ENCODE results near the gene RAD18. TPM values are rescaled to one million over a fixed set of nuclear protein-coding genes. Genes with fewer than 3 reads are reported as not detected.

Gene RAD18
- polyA plus RNA-seq, 3 donors = 1.9 to 6.9 (median 5.1) TPM

DNA sequence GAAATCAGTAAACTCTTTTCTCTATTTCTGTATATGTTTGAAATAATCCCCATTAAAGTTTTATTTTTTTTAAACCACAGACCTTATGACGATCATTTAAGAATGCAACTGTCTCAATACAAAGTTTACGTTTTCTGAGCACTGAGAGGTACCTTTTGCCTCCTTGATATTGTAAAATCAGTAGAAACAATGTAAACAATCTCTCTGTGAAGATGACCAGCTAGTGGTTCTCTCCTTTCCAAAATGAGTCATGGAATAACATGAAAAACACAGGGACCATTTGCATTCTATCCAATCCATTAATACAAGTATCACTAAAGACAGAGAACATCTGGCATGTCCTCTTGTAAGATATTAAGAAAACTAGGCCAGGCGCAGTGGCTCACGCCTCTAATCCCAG, 48.8 kb downstream of the RAD18 start:
- Histone ChIP-seq H3K36me3 (replicated peaks in 1 of 2; ENCODE audit: control insufficient read depth in 1 of 2, insufficient read depth in 2 of 2, low read length in 2 of 2) (peaks cover 7 to 10% of the 10 kb centered on the region in 2 donors), H3K4me2 (replicated peaks; ENCODE audit: extremely low read depth, low read length, poor library complexity, severe bottlenecking) (no peak overlapping the region), H3K9ac (ENCODE audit: insufficient read depth, low read length, poor library complexity, severe bottlenecking) (no peak overlapping the region), H3K4me3 (replicated peaks in 1 of 3; ENCODE audit: low read depth in 2 of 3, low read length in 3 of 3) (no peak overlapping the region), H3K9me3 (replicated peaks in 1 of 2; ENCODE audit: control insufficient read depth in 1 of 2, insufficient read depth in 1 of 2, low read length in 2 of 2) (no peaks in the 10 kb centered on the region), H3K79me2 (ENCODE audit: insufficient read depth, low read length) (no peaks in the 10 kb centered on the region), H4K20me1 (ENCODE audit: insufficient read depth, low read length) (no peaks in the 10 kb centered on the region), H3K27me3 (ENCODE audit: control insufficient read depth in 2 of 2, insufficient read depth in 2 of 2, low read length in 2 of 2) (no peaks in the 10 kb centered on the region), H2AFZ (ENCODE audit: insufficient read depth, low read depth, low read length, poor library complexity, severe bottlenecking) (no peak overlapping the region), H3K4me1 (ENCODE audit: control insufficient read depth in 1 of 2, insufficient read depth in 2 of 2, low read length in 2 of 2) (no peaks in the 10 kb centered on the region), H3K27ac (ENCODE audit: low read depth in 1 of 2, low read length in 2 of 2) (no peak overlapping the region)
- intact Hi-C loops (cut with micrococcal nuclease) = no loop called here
- H3K4me1 Mint-ChIP-seq = no peaks in the 10 kb centered on the region
- no CpG with 5 or more reads among the region's 4 CpGs for WGBS (ENCODE audit: insufficient coverage)
- H3K27ac Mint-ChIP-seq = no peak overlapping the region
- H3K4me3 Mint-ChIP-seq = no peak overlapping the region
- no peak for DNase-seq
- H3K9me3 Mint-ChIP-seq = peaks cover 0 to 2% (median 0%) of the 10 kb centered on the region in 7 donors
- TF ChIP-seq CTCF (IDR thresholded peaks at IDR 0.05) = no peak
- H3K27me3 Mint-ChIP-seq (ENCODE audit: low read depth in 3 of 3) = no peaks in the 10 kb centered on the region
- H3K36me3 Mint-ChIP-seq = peaks cover 30 to 35% of the 10 kb centered on the region in 2 donors

DNA sequence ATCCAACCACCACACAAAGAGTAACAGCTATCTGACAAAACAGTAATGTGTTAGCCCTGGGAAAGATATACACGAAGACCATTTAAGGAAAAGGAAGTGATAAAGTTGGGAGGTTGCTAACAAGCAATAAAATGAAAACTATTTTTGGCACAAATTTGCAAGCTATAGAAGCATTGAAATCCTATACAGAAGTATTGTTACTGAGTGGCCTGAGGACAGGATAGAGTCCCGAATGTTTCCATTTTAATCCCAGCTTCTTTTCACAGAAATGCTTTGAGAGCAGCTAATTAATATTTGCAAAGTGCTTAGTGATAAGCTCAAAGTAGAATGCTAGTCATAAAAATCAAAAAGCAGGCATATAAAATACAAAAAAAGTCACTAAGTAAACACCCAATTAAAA, 51.5 kb downstream of the RAD18 start:
- Histone ChIP-seq H3K4me1 (ENCODE audit: control insufficient read depth in 1 of 2, insufficient read depth in 2 of 2, low read length in 2 of 2) (no peaks in the 10 kb centered on the region), H3K4me3 (replicated peaks in 1 of 3; ENCODE audit: low read depth in 2 of 3, low read length in 3 of 3) (no peak overlapping the region), H2AFZ (ENCODE audit: insufficient read depth, low read depth, low read length, poor library complexity, severe bottlenecking) (no peak overlapping the region), H3K27ac (ENCODE audit: low read depth in 1 of 2, low read length in 2 of 2) (no peak overlapping the region), H4K20me1 (ENCODE audit: insufficient read depth, low read length) (no peaks in the 10 kb centered on the region), H3K4me2 (replicated peaks; ENCODE audit: extremely low read depth, low read length, poor library complexity, severe bottlenecking) (no peak overlapping the region), H3K9me3 (replicated peaks in 1 of 2; ENCODE audit: control insufficient read depth in 1 of 2, insufficient read depth in 1 of 2, low read length in 2 of 2) (no peaks in the 10 kb centered on the region), H3K36me3 (replicated peaks in 1 of 2; ENCODE audit: control insufficient read depth in 1 of 2, insufficient read depth in 2 of 2, low read length in 2 of 2) (peaks cover 7 to 31% of the 10 kb centered on the region in 2 donors), H3K79me2 (ENCODE audit: insufficient read depth, low read length) (no peaks in the 10 kb centered on the region), H3K27me3 (ENCODE audit: control insufficient read depth in 2 of 2, insufficient read depth in 2 of 2, low read length in 2 of 2) (no peaks in the 10 kb centered on the region), H3K9ac (ENCODE audit: insufficient read depth, low read length, poor library complexity, severe bottlenecking) (no peak overlapping the region)
- intact Hi-C loops (cut with micrococcal nuclease) = no loop called here
- DNase-seq = no peak
- WGBS (ENCODE audit: insufficient coverage) = no CpG with 5 or more reads among the region's 2 CpGs
- no peaks in the 10 kb centered on the region for H3K4me1 Mint-ChIP-seq
- peaks cover 39 to 49% of the 10 kb centered on the region in 2 donors for H3K36me3 Mint-ChIP-seq
- H3K27ac Mint-ChIP-seq = no peak overlapping the region
- H3K27me3 Mint-ChIP-seq (ENCODE audit: low read depth in 3 of 3) = no peaks in the 10 kb centered on the region
- H3K9me3 Mint-ChIP-seq = peaks cover 0 to 2% (median 0%) of the 10 kb centered on the region in 7 donors
- no peak for TF ChIP-seq CTCF (IDR thresholded peaks at IDR 0.05)
- no peak overlapping the region for H3K4me3 Mint-ChIP-seq

Measured in CD14-positive monocyte (primary cell).